Measurements from ENCODE around the gene SOX15.

Gene SOX15

GRCh38 chr17:7590743-7591142, 849 bp upstream of the SOX15 start:
- Mint-ChIP-seq H3K27ac (peak overlapping the region; percentile 14 to 66), H3K4me3 (no peak overlapping the region), H3K36me3 (ENCODE audit: insufficient read depth) (peaks cover 50% of the 10 kb centered on the region), H3K27me3 (no peaks in the 10 kb centered on the region), H3K4me1 (ENCODE audit: low read depth in 2 of 2) (peaks cover 2 to 4% of the 10 kb centered on the region in 2 donors), H3K9me3 (no peaks in the 10 kb centered on the region)
- DNase-seq, result no peak
- no peak for ATAC-seq (replicated peaks)

GRCh38 chr17:7589204-7589868, 558 bp downstream of the SOX15 start:
- DNase-seq (peak; percentile 53 to 56 (median 53)), ATAC-seq (replicated peaks) (peak; percentile 90)
- peaks cover 44% of the 10 kb centered on the region for H3K36me3 Mint-ChIP-seq (ENCODE audit: insufficient read depth)
- no peaks in the 10 kb centered on the region for H3K27me3 Mint-ChIP-seq
- no peak overlapping the region for H3K4me3 Mint-ChIP-seq
- H3K9me3 Mint-ChIP-seq, result no peaks in the 10 kb centered on the region
- no peak overlapping the region for H3K27ac Mint-ChIP-seq
- H3K4me1 Mint-ChIP-seq (ENCODE audit: low read depth in 2 of 2), result peaks cover 10 to 14% of the 10 kb centered on the region in 2 donors

- H3K4me1 Mint-ChIP-seq (ENCODE audit: low read depth in 2 of 2), result peaks cover 14 to 16% of the 10 kb centered on the region in 2 donors
- no peaks in the 10 kb centered on the region for H3K9me3 Mint-ChIP-seq
- no peak overlapping the region for H3K27ac Mint-ChIP-seq
- ATAC-seq (replicated peaks), result no peak
- peaks cover 44% of the 10 kb centered on the region for H3K36me3 Mint-ChIP-seq (ENCODE audit: insufficient read depth)
- DNase-seq, result no peak
- H3K27me3 Mint-ChIP-seq, result no peaks in the 10 kb centered on the region
- no peak overlapping the region for H3K4me3 Mint-ChIP-seq
These were observed 1.2 kb downstream of the SOX15 start for GRCh38 chr17:7588553-7589203.

- peak overlapping the region in 1 of 2 donors; percentile 59 for H3K27ac Mint-ChIP-seq
- no peak for ATAC-seq (replicated peaks)
- peaks cover 19 to 20% of the 10 kb centered on the region in 2 donors for H3K4me1 Mint-ChIP-seq (ENCODE audit: low read depth in 2 of 2)
- DNase-seq, result no peak
- H3K27me3 Mint-ChIP-seq, result no peaks in the 10 kb centered on the region
- no peak overlapping the region for H3K4me3 Mint-ChIP-seq
- H3K36me3 Mint-ChIP-seq (ENCODE audit: insufficient read depth), result peaks cover 45% of the 10 kb centered on the region
- H3K9me3 Mint-ChIP-seq, result no peaks in the 10 kb centered on the region
These were observed 2.3 kb downstream of the SOX15 start for GRCh38 chr17:7587420-7588151.

GRCh38 chr17:7586673-7587419, 3.0 kb downstream of the SOX15 start:
- peaks cover 42% of the 10 kb centered on the region for H3K36me3 Mint-ChIP-seq (ENCODE audit: insufficient read depth)
- peaks cover 20 to 22% of the 10 kb centered on the region in 2 donors for H3K4me1 Mint-ChIP-seq (ENCODE audit: low read depth in 2 of 2)
- ATAC-seq (replicated peaks) (no peak), DNase-seq (no peak)
- H3K4me3 Mint-ChIP-seq, result no peak overlapping the region
- H3K27ac Mint-ChIP-seq, result no peak overlapping the region
- no peaks in the 10 kb centered on the region for H3K9me3 Mint-ChIP-seq
- no peaks in the 10 kb centered on the region for H3K27me3 Mint-ChIP-seq

GRCh38 chr17:7583253-7584109, 6.4 kb downstream of the SOX15 start, which contains the start of gene MPDU1:
Gene MPDU1, plus strand, starts transcription at chr17:7583852. Its CDS starts 11 bp downstream, at chr17:7583863.
- no peaks in the 10 kb centered on the region for H3K27me3 Mint-ChIP-seq
- DNase-seq (peak; percentile 92 to 93 (median 93)), ATAC-seq (replicated peaks) (peak; percentile 83)
- H3K27ac Mint-ChIP-seq, result peak within 1 kb of the TSS; percentile 92 to 96
- H3K4me3 Mint-ChIP-seq, result peak within 1 kb of the TSS; percentile 92
- no peaks in the 10 kb centered on the region for H3K9me3 Mint-ChIP-seq
- H3K36me3 Mint-ChIP-seq (ENCODE audit: insufficient read depth), result peaks cover 48% of the 10 kb centered on the region
- H3K4me1 Mint-ChIP-seq (ENCODE audit: low read depth in 2 of 2), result peaks cover 34 to 42% of the 10 kb centered on the region in 2 donors

- peaks cover 50% of the 10 kb centered on the region for H3K36me3 Mint-ChIP-seq (ENCODE audit: insufficient read depth)
- no peaks in the 10 kb centered on the region for H3K27me3 Mint-ChIP-seq
- ATAC-seq (replicated peaks), result no peak
- H3K9me3 Mint-ChIP-seq, result no peaks in the 10 kb centered on the region
- DNase-seq, result no peak
- H3K4me3 Mint-ChIP-seq, result peak overlapping the region; percentile 92
- peaks cover 36 to 43% of the 10 kb centered on the region in 2 donors for H3K4me1 Mint-ChIP-seq (ENCODE audit: low read depth in 2 of 2)
- peak overlapping the region; percentile 92 to 96 for H3K27ac Mint-ChIP-seq
These were observed 7.3 kb downstream of the SOX15 start for GRCh38 chr17:7582396-7583252.

GRCh38 chr17:7580604-7581575, 9.0 kb downstream of the SOX15 start:
- H3K4me3 Mint-ChIP-seq, result peak overlapping the region in 1 of 2 donors; percentile 64
- H3K27me3 Mint-ChIP-seq, result no peaks in the 10 kb centered on the region
- ATAC-seq (replicated peaks) (no peak), DNase-seq (no peak)
- no peaks in the 10 kb centered on the region for H3K9me3 Mint-ChIP-seq
- peak overlapping the region; percentile 14 to 94 for H3K27ac Mint-ChIP-seq
- peaks cover 43 to 53% of the 10 kb centered on the region in 2 donors for H3K4me1 Mint-ChIP-seq (ENCODE audit: low read depth in 2 of 2)
- peaks cover 66% of the 10 kb centered on the region for H3K36me3 Mint-ChIP-seq (ENCODE audit: insufficient read depth)

GRCh38 chr17:7579834-7580603, 9.9 kb downstream of the SOX15 start:
- Mint-ChIP-seq H3K4me1 (ENCODE audit: low read depth in 2 of 2) (peaks cover 40 to 50% of the 10 kb centered on the region in 2 donors), H3K9me3 (no peaks in the 10 kb centered on the region), H3K36me3 (ENCODE audit: insufficient read depth) (peaks cover 72% of the 10 kb centered on the region), H3K27ac (peak overlapping the region; percentile 86 to 94), H3K27me3 (no peaks in the 10 kb centered on the region), H3K4me3 (peak overlapping the region in 1 of 2 donors; percentile 64)
- no peak for ATAC-seq (replicated peaks)
- no peak for DNase-seq

- peaks cover 75% of the 10 kb centered on the region for H3K36me3 Mint-ChIP-seq (ENCODE audit: insufficient read depth)
- peak within 1 kb of the TSS; percentile 86 to 94 for H3K27ac Mint-ChIP-seq
These were observed 10.7 kb downstream of the SOX15 start, which contains the start of gene CD68 for GRCh38 chr17:7579001-7579833. Gene CD68, plus strand, starts transcription at chr17:7579638. Its CDS starts 40 bp downstream, at chr17:7579678.

More at GRCh38 chr17:7579001-7579833, 10.7 kb downstream of the SOX15 start, which contains the start of gene CD68:
- DNase-seq (no peak), ATAC-seq (replicated peaks) (peak; percentile 27)
- Mint-ChIP-seq H3K4me1 (ENCODE audit: low read depth in 2 of 2) (peaks cover 36 to 48% of the 10 kb centered on the region in 2 donors), H3K4me3 (peak within 1 kb of the TSS; percentile 50 to 64), H3K9me3 (no peaks in the 10 kb centered on the region), H3K27me3 (no peaks in the 10 kb centered on the region)
